Psoas muscle (tissue), 8 donors: ENCODE results near the gene PDE10A. TPM values are rescaled to one million over a fixed set of nuclear protein-coding genes. Genes with fewer than 3 reads are reported as not detected.

Experiments
- ATAC-seq, 4 donors: fragments of 200-7000 bp; cut with Tn5 transposase; one replicate each; pipeline ENCODE4 v1.9.1; 2020; ENCODE audit warnings: moderate library complexity in 3 of 4, mild to moderate bottlenecking in 2 of 4
- DNase-seq, 2 donors: peaks; one replicate each; pipeline ENCODE4 v3.0.0-alpha.2; 2020
- H3K27ac ChIP-seq: fragments of 200-600 bp; one replicate; pipeline ENCODE4 v1.8.0; 2022
- H3K27me3 ChIP-seq, 3 donors: fragments of 200-600 bp in 1 of 3; one replicate each; pipeline versions ENCODE4 v1.6.1 to v1.8.0; 2013 to 2022; ENCODE audit warnings: low read length in 2 of 3, mild to moderate bottlenecking in 2 of 3, moderate library complexity in 1 of 3; ENCODE audit not compliant: insufficient read depth in 3 of 3
- H3K36me3 ChIP-seq, 2 donors: fragments of 200-600 bp in 1 of 2; one replicate each; pipeline versions ENCODE4 v1.6.1 to v1.8.0; 2013 to 2022; ENCODE audit warnings: low read depth in 1 of 2, mild to moderate bottlenecking in 1 of 2, moderate library complexity in 1 of 2; ENCODE audit not compliant: insufficient read depth in 1 of 2
- H3K4me1 ChIP-seq: fragments of 200-600 bp; one replicate; pipeline ENCODE4 v1.8.0; 2022
- H3K4me3 ChIP-seq: fragments of 200-600 bp; one replicate; pipeline ENCODE4 v1.8.0; 2022; ENCODE audit warnings: mild to moderate bottlenecking
- H3K9me3 ChIP-seq: fragments of 200-600 bp; one replicate; pipeline ENCODE4 v1.8.0; 2022
- CTCF ChIP-seq: fragments of 200-600 bp; IDR thresholded peaks from one replicate; pipeline ENCODE4 v1.8.0; 2022; ENCODE audit warnings: antibody characterized with exemption
- WGBS, 3 donors: extraction: QIAGEN DNeasy Blood & Tissue Kit; methylation state at CpG; one replicate each; pipeline versions ENCODE4 v1.1.6 to v1.1.7; 2013; 5-methylcytosine and 5-hydroxymethylcytosine counted together
- intact Hi-C, 2 donors: fragments of 100-400 bp; cut with DNase I; formaldehyde crosslinking; loops; one replicate each; pipeline versions ENCODE4 v1.11.0 to v1.14.2; 2022
- polyA plus RNA-seq, 3 donors: library from polyadenylated mRNA; stranded (reverse); fragments of 200-250 nt; gene quantifications; one replicate each; pipeline ENCODE4 v1.2.3, GENCODE V29; 2013
- total RNA-seq, 4 donors: library from RNA; stranded (reverse); fragmentation: NEBNext Ultra II Directional in 2 of 4; extraction: Animal tissue kit (Norgen Biotek cat#: 25700) in 2 of 4; gene quantifications; one replicate each; pipeline versions ENCODE4 v1.2.1 to v1.2.4, GENCODE V29; 2021 to 2023
- donor health status: healthy with polysubstance abuse.
- donor health status: DM: no; HTN: no; CAD: no; lungs with moderate emphysema.
- donor health status: Bipolar disorder and iron deficiency.
- donor health status: healthy.
- donor health status: DM: yes; HTN: yes; CAD: no.
- donor health status: DM: no; HTN: no; CAD: no.
- donor health status: DM: no; HTN: no; CAD: no.
- donor health status: DM: yes; HTN: yes; CAD: no.

PDE10A gene
- total and polyA plus RNA-seq, 7 donors, result 0.74 to 3.6 (median 1.1) TPM

- H3K4me3 ChIP-seq, result no peak overlapping the region
- intact Hi-C loops, result no loop called here
- TF ChIP-seq CTCF, result no peak
- no peaks in the 10 kb centered on the region for H3K36me3 ChIP-seq
- no peak for DNase-seq
- H3K4me1 ChIP-seq, result no peaks in the 10 kb centered on the region
- 91 to 93% (median 92%) methylated on average over 6 of the region's 6 CpGs for WGBS, 3 donors
- no peaks in the 10 kb centered on the region for H3K9me3 ChIP-seq
- no peaks in the 10 kb centered on the region for H3K27me3 ChIP-seq
- ATAC-seq, result no peak
- no peak overlapping the region for H3K27ac ChIP-seq
Measured at GRCh38 chr6:165390475-165390874, 272.6 kb downstream of the PDE10A start.

GRCh38 chr6:165389534-165389933 is 273.5 kb downstream of the PDE10A start:
- no peaks in the 10 kb centered on the region for H3K36me3 ChIP-seq
- TF ChIP-seq CTCF, result no peak
- H3K4me1 ChIP-seq, result no peaks in the 10 kb centered on the region
- ATAC-seq (no peak), DNase-seq (no peak)
- no peaks in the 10 kb centered on the region for H3K27me3 ChIP-seq
- H3K27ac ChIP-seq, result no peak overlapping the region
- 59 to 93% (median 67%) methylated on average over 3 of the region's 3 CpGs for WGBS, 3 donors
- no peaks in the 10 kb centered on the region for H3K9me3 ChIP-seq
- H3K4me3 ChIP-seq, result no peak overlapping the region
- intact Hi-C loops, result no loop called here

GRCh38 chr6:165383323-165383722 is 279.7 kb downstream of the PDE10A start:
- TF ChIP-seq CTCF, result no peak
- WGBS, 3 donors, result 84 to 94% (median 87%) methylated on average over 3 of the region's 3 CpGs
- Histone ChIP-seq H3K4me3 (no peak overlapping the region), H3K4me1 (no peaks in the 10 kb centered on the region), H3K9me3 (no peaks in the 10 kb centered on the region), H3K27me3 (no peaks in the 10 kb centered on the region), H3K27ac (no peak overlapping the region), H3K36me3 (no peaks in the 10 kb centered on the region)
- intact Hi-C loops, result no loop called here
- DNase-seq (no peak), ATAC-seq (no peak)

GRCh38 chr6:165376100-165376499 is 286.9 kb downstream of the PDE10A start:
- intact Hi-C loops, result no loop called here
- H3K4me3 ChIP-seq, result no peak overlapping the region
- no peak overlapping the region for H3K27ac ChIP-seq
- ATAC-seq (no peak), DNase-seq (no peak)
- 92 to 97% (median 93%) methylated on average over 1 of the region's 1 CpG for WGBS, 3 donors
- H3K27me3 ChIP-seq, result no peaks in the 10 kb centered on the region
- no peaks in the 10 kb centered on the region for H3K4me1 ChIP-seq
- H3K9me3 ChIP-seq, result no peaks in the 10 kb centered on the region
- TF ChIP-seq CTCF, result no peak
- no peaks in the 10 kb centered on the region for H3K36me3 ChIP-seq

- WGBS, 3 donors, result 91 to 93% (median 91%) methylated on average over 1 of the region's 1 CpG
- DNase-seq (no peak), ATAC-seq (no peak)
- Histone ChIP-seq H3K36me3 (no peaks in the 10 kb centered on the region), H3K27me3 (no peaks in the 10 kb centered on the region), H3K4me3 (no peak overlapping the region), H3K27ac (no peak overlapping the region), H3K9me3 (no peaks in the 10 kb centered on the region), H3K4me1 (no peaks in the 10 kb centered on the region)
- intact Hi-C loops, result no loop called here
- no peak for TF ChIP-seq CTCF
Measured at GRCh38 chr6:165365371-165365770, 297.7 kb downstream of the PDE10A start.
